Upper lobe of left lung (tissue), 4 donors: ENCODE data around the gene PIGO.

ENCODE experiments used
- POLR2A ChIP-seq, 4 donors: fragments of 450-650 bp; IDR thresholded peaks; one replicate each; pipeline ENCODE4 v1.5.1; 2016 to 2017; ENCODE audit warnings: antibody characterized with exemption in 4 of 4, mild to moderate bottlenecking in 2 of 4
- TF ChIP-seq, protein P1 (sequence below), 6 experiments: fragments of 450-650 bp in 4 of 6; fragments of 200-600 bp in 2 of 6; sonication (generic) in 2 of 6; IDR thresholded peaks; one replicate each; pipeline ENCODE4 v1.5.1; 2016 to 2019; ENCODE audit warnings: antibody characterized with exemption in 6 of 6

DNA sequence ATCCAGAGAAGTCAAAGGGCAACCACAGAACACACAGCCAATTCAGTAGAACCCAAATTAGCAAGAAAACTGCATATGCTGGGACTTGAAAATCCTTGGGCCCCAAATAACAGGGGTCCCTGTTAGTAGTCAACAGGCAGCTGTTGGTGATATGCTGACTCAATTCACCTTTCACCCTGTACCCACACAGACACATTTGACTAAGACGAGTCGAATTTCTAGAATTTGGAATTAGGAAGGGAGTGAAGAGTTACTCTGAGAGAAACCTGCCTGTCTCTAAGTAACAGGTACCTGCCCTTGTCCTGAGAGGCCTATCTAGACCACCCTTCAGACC lies 23.1 kb downstream of the PIGO start:
- TF ChIP-seq, protein P1, sequence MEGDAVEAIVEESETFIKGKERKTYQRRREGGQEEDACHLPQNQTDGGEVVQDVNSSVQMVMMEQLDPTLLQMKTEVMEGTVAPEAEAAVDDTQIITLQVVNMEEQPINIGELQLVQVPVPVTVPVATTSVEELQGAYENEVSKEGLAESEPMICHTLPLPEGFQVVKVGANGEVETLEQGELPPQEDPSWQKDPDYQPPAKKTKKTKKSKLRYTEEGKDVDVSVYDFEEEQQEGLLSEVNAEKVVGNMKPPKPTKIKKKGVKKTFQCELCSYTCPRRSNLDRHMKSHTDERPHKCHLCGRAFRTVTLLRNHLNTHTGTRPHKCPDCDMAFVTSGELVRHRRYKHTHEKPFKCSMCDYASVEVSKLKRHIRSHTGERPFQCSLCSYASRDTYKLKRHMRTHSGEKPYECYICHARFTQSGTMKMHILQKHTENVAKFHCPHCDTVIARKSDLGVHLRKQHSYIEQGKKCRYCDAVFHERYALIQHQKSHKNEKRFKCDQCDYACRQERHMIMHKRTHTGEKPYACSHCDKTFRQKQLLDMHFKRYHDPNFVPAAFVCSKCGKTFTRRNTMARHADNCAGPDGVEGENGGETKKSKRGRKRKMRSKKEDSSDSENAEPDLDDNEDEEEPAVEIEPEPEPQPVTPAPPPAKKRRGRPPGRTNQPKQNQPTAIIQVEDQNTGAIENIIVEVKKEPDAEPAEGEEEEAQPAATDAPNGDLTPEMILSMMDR (IDR thresholded peaks at IDR 0.05) = no peak
- TF ChIP-seq POLR2A (IDR thresholded peaks at IDR 0.05) = no peak
